HG03060 (cell line): ENCODE data around the gene MAP2K7.
"Not testable (repeated sequence)": the region's sequence is repeated elsewhere in the genome, so short reads cannot be mapped to it uniquely, and the experiment has no call there.

Experiments
- ATAC-seq: cut with Tn5 transposase; IDR thresholded peaks from one replicate; pipeline ENCODE4 v1.9.1; 2021; ENCODE audit warnings: low read depth, moderate number of reproducible peaks; ENCODE audit not compliant: unreplicated experiment

MAP2K7 gene

DNA sequence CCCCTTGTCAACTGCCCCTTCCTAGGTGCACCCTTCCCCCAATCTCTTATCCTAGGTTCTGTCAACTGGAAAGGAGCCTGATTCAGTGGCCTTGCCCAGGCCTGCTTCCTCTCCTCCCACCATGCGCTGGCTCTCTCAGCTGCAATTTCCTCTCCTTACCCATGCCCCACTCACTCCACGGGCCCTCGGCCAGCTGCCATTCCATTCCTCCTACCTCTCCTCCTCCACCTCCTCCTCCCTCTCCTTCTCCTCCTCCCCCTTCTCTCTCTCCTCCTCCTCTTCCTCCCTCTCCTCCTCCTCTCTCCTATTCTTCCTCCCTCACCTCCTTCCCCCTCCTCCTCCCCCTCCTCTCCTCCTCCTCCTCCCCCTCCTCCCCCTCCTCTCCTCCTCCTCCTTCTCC lies 49.4 kb downstream of the MAP2K7 start:
- ATAC-seq = no peak

DNA sequence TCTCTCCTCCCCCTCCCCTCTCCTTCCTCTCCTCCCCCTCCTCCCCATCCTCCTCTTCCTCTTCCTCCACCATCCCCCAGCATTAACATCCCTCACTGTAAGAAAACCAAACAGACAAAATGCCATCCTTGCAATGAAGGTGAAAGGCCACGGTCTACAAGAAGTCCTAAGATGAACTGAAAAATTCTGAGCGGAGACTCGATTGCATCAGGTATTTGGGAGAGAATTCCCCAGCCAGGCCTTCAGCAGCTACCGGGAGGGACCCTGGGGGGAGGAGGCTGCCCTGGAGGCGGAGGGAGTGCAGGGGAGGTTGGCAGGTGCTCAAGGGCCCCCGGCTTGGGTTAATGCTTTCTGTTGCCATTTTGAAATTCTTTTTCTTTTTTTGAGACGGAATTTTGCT lies 49.9 kb downstream of the MAP2K7 start:
- no peak for ATAC-seq

DNA sequence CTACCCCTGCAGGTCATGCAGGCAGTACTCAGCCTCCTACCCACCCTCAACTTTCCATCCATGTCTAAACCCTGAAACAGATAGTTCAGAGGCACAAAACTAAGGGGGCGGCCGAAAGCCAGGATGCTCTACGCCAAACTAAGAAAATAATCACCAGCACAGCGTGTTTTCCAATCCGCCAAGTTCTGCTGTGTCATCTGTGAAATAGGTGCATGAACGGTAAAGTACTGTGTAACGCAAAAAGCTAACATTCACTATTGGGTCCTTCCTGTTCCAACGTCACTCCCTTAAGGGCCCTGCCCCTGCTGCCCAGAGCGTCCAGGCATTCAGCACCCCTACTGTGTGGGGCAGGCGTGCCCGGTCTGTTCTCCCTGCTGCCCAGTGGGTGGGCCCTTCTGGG lies 52.0 kb downstream of the MAP2K7 start:
- no peak for ATAC-seq

DNA sequence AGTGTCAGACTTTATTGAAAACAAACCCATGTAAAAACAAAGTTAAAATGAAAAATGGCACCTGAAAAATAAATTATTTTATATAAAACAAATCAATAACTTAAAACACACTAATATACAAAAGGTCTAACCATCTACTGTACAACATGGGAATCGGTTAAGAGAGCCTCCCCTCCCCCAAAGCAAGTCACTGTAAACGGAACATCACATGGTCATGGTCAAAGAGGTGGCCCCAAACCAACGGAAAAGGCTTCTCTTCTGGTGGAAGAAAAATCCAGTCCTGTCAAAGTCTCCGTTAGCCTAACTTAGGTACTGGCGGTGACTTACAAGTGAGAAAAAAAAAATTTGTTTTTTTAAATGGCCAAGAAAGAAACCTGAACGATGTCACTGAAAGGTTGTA lies 55.5 kb downstream of the MAP2K7 start:
- no peak for ATAC-seq

DNA sequence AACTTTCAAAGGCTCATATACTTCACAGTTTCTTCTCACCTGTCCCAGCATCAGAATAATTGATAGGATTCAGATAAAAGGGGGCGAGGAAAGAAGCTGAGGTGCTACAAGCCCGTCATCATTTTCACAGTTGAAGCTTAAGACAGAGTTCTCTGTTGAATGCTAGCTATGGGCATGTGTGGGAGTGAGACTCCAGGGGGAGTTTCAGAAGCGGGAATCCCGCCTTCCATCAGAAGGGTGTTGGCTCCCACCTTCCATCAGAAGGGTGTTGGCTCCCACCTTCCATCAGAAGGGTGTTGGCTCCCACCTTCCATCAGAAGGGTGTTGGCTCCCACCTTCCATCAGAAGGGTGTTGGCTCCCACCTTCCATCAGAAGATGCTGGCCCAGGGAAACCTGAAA lies 57.4 kb downstream of the MAP2K7 start:
- not testable (repeated sequence) for ATAC-seq

DNA sequence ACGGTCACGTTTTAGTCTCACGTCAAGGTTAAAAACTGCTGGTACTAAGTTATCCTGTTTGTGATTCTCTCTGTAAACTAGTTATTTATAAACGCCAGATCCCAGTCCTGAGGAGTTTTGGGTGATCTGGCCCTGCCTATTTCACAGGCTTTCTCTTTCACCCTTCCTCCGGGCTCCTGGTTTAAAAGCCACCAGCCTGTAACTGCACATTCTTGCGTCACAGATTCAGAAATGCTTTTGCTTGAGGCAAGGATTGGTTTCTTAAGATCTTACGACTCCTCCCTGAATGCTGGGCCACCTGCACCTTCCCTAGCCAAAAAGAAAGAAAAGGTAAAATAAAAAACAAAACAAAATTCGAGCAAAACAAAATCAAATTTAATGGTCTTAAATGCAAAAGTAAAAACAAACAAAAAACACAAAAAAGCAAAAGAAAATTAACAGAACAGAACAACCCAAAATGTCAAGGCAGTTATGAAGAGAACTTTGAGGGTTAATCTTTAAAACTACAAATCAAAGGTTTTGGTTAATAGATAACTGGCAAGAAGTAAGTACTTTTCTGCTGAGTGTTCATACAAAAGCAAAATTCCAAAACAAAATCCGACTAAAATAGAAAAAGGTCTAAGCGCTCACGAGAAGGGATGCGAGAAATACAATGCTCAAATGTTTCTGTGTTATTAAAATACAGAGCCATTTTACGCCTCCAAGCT lies 58.4 kb downstream of the MAP2K7 start:
- no peak for ATAC-seq

DNA sequence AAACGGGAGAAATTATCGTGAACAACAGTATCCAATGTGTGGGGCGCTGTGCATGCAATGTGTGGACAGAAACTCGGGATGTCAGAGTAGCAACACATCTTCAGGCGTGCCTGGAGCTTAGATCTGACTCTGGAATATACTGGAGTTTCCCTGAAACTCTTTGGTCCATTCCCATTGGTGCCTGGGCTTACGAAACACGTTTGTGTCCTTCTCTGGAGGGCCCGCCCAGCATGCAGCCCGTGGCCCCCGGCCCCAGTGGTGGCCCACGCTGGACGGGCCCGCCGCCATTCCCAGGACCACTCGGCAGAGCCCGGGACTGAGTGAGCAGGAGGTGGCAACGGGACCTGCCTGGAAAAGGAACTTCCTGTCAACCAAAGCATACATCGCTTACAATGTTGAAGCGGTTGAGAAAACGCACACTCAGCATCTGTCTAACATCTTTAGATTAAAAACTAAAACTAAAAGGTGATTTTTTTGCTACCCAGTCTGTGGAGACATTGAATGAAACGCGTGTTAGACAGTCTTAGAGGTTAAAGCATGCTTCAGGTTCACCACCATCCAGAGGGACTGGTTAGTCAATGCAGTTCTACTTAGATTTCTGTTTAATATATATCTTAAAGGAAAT lies 59.1 kb downstream of the MAP2K7 start:
- no peak for ATAC-seq

DNA sequence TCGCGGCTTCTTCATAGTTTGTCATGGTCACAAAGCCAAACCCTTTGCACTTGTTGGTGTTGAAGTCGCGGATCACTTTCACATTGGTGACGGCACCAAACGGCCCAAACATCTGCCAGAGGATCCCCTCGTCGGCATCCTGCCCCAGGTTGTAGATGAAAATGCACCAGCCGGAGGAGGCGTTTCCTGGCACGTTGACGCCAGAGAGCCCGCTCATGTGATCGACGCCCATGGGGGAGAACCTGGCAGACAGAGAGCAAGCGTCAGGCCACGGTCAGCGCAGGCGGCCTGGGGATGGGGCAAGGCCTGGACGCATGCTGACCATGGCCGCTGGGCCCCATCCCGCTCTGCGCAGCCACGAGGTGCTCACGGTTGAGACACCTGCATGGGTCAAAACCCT lies 59.9 kb downstream of the MAP2K7 start:
- ATAC-seq = no peak
